IMR-90 (cell line): Measurements from ENCODE around the gene AFG1L. TPM values are rescaled to one million over a fixed set of nuclear protein-coding genes. Genes with fewer than 3 reads are reported as not detected.
A peak's percentile ranks its signal among the peaks of the same experiment; 100 is the strongest.

Experiments
- ATAC-seq: fragments of 200-7000 bp; cut with Tn5 transposase; 2 replicates; pipeline ENCODE4 v1.9.1; 2020; ENCODE audit warnings: low read depth, mild to moderate bottlenecking, moderate library complexity
- BruUV-seq: library from RNA; stranded (reverse); fragments of 400-500 nt; replicated peaks from 2 replicates; lab custom pipeline; 2021; lab: Mats Ljungman, UMichigan
- CTCF ChIA-PET: fragments of 300-600 bp; formaldehyde crosslinking; extraction: SDS; loops from one replicate; lab custom pipeline; 2021; ENCODE audit warnings: antibody characterized with exemption; lab: Yijun Ruan, JAX
- POLR2A ChIA-PET: fragments of 300-600 bp; sonication (Branson Sonifier 250); formaldehyde crosslinking; loops from one replicate; lab custom pipeline; 2022; ENCODE audit warnings: antibody characterized with exemption; ENCODE audit not compliant: unreplicated experiment; lab: Charles Lee
- DNase-seq: peaks from one replicate; pipeline ENCODE4 v3.0.0; 2013
- H2AFZ ChIP-seq: replicated peaks from 2 replicates; pipeline ENCODE3; 2013; ENCODE audit warnings: low read length, mild to moderate bottlenecking; ENCODE audit not compliant: poor library complexity
- H2AK5ac ChIP-seq: 2 replicates; pipeline ENCODE4 v1.6.1; 2013; ENCODE audit warnings: low read depth, low read length, inconsistent platforms
- H2AK9ac ChIP-seq: replicated peaks from 2 replicates; pipeline ENCODE3; 2013; ENCODE audit warnings: mild to moderate bottlenecking, low read depth, low read length, moderate library complexity; ENCODE audit not compliant: poor library complexity
- H2BK120ac ChIP-seq: 2 replicates; pipeline ENCODE4 v1.6.1; 2013; ENCODE audit warnings: low read depth, low read length, inconsistent platforms
- H2BK15ac ChIP-seq: 3 replicates; pipeline ENCODE4 v1.6.1; 2013; ENCODE audit warnings: low read depth, low read length, inconsistent platforms
- H2BK20ac ChIP-seq: 2 replicates; pipeline ENCODE4 v1.6.1; 2013; ENCODE audit warnings: low read depth, mild to moderate bottlenecking, inconsistent platforms, low read length, moderate library complexity
- H2BK5ac ChIP-seq: 2 replicates; pipeline ENCODE4 v1.6.1; 2013; ENCODE audit warnings: mild to moderate bottlenecking, low read depth, low read length, inconsistent platforms; ENCODE audit not compliant: poor library complexity, severe bottlenecking
- H3K14ac ChIP-seq: replicated peaks from 2 replicates; pipeline ENCODE4 v1.6.1; 2013; ENCODE audit warnings: low read depth, low read length, inconsistent platforms
- H3K18ac ChIP-seq: 2 replicates; pipeline ENCODE4 v1.6.1; 2013; ENCODE audit warnings: low read depth, low read length, control low read depth
- H3K23ac ChIP-seq: 2 replicates; pipeline ENCODE4 v1.6.1; 2013; ENCODE audit warnings: low read depth, low read length, inconsistent platforms
- H3K27ac ChIP-seq: 2 replicates; pipeline ENCODE4 v1.5.1; 2013; ENCODE audit warnings: mild to moderate bottlenecking, control low read depth, low read length; ENCODE audit not compliant: insufficient read depth
- H3K27me3 ChIP-seq: 2 replicates; pipeline ENCODE4 v1.6.1; 2013; ENCODE audit warnings: low read length; ENCODE audit not compliant: control insufficient read depth, insufficient read depth
- H3K36me3 ChIP-seq: 2 replicates; pipeline ENCODE4 v1.6.1; 2013; ENCODE audit warnings: low read length, mixed read lengths; ENCODE audit not compliant: control insufficient read depth, insufficient read depth
- H3K4ac ChIP-seq: 2 replicates; pipeline ENCODE4 v1.6.1; 2013; ENCODE audit warnings: low read depth, low read length, inconsistent platforms
- H3K4me1 ChIP-seq: 2 replicates; pipeline ENCODE4 v1.6.1; 2013; ENCODE audit warnings: low read length, mixed read lengths; ENCODE audit not compliant: control insufficient read depth, insufficient read depth
- H3K4me2 ChIP-seq: 2 replicates; pipeline ENCODE4 v1.6.1; 2013; ENCODE audit warnings: low read depth, mild to moderate bottlenecking, control low read depth, low read length, moderate library complexity
- H3K4me3 ChIP-seq: 2 replicates; pipeline ENCODE4 v1.5.1; 2013; ENCODE audit warnings: low read depth, mild to moderate bottlenecking, control low read depth, low read length, moderate library complexity; ENCODE audit not compliant: insufficient read depth
- H3K56ac ChIP-seq: 2 replicates; pipeline ENCODE4 v1.6.1; 2013; ENCODE audit warnings: low read length, inconsistent platforms; ENCODE audit not compliant: insufficient read depth; ENCODE audit errors: extremely low read depth
- H3K79me1 ChIP-seq, 2 experiments: 2 replicates each; pipeline ENCODE4 v1.6.1; 2013; ENCODE audit warnings: low read length in 2 of 2, inconsistent platforms in 1 of 2, low read depth in 1 of 2
- H3K9ac ChIP-seq: 2 replicates; pipeline ENCODE4 v1.6.1; 2013; ENCODE audit warnings: low read depth, low read length, control low read depth
- H3K9me1 ChIP-seq: 2 replicates; pipeline ENCODE4 v1.6.1; 2013; ENCODE audit warnings: low read length, inconsistent platforms; ENCODE audit not compliant: insufficient read depth
- H3K9me3 ChIP-seq: 2 replicates; pipeline ENCODE4 v1.6.1; 2013; ENCODE audit warnings: low read length; ENCODE audit not compliant: control insufficient read depth, insufficient read depth
- H4K20me1 ChIP-seq: 2 replicates; pipeline ENCODE4 v1.6.1; 2013; ENCODE audit warnings: low read length, inconsistent platforms; ENCODE audit not compliant: insufficient read depth
- H4K5ac ChIP-seq: 2 replicates; pipeline ENCODE4 v1.6.1; 2013; ENCODE audit warnings: mild to moderate bottlenecking, low read depth, low read length, control low read depth
- H4K8ac ChIP-seq, 2 experiments: 2 replicates each; pipeline ENCODE4 v1.6.1; 2013; ENCODE audit warnings: low read depth in 2 of 2, low read length in 2 of 2, control low read depth in 1 of 2, inconsistent platforms in 1 of 2
- H4K91ac ChIP-seq: 2 replicates; pipeline ENCODE4 v1.6.1; 2013; ENCODE audit warnings: low read depth, low read length, inconsistent platforms; ENCODE audit not compliant: insufficient read depth
- CHD1 ChIP-seq: IDR thresholded peaks from 2 replicates; pipeline ENCODE4 v1.6.1; 2012; ENCODE audit warnings: low read depth, low read length, improper control_type of control experiment
- ELK1 ChIP-seq: fragments of 150-350 bp; IDR thresholded peaks from 2 replicates; pipeline ENCODE4 v1.6.1; 2016; ENCODE audit warnings: low read depth, mild to moderate bottlenecking, low read length, moderate library complexity, borderline replicate concordance
- RCOR1 ChIP-seq: IDR thresholded peaks from 2 replicates; pipeline ENCODE4 v1.6.1; 2012; ENCODE audit warnings: mild to moderate bottlenecking, low read length, improper control_type of control experiment; ENCODE audit not compliant: insufficient replicate concordance
- SMC3 ChIP-seq: fragments of 150-350 bp; IDR thresholded peaks from 2 replicates; pipeline ENCODE4 v1.6.1; 2016; ENCODE audit warnings: low read depth, mild to moderate bottlenecking, antibody characterized with exemption, low read length, moderate library complexity
- WGBS, 2 experiments: methylation state at CpG; one replicate each; pipeline versions ENCODE4 v1.1.5 to v1.1.7; 2013; ENCODE audit warnings: missing lambda C conversion rate in 2 of 2; ENCODE audit not compliant: insufficient read length in 1 of 2; ENCODE audit errors: extremely low coverage in 2 of 2; 5-methylcytosine and 5-hydroxymethylcytosine counted together
- dilution Hi-C: fragments of 300-500 bp; cut with HindIII; formaldehyde crosslinking; loops from one replicate; pipeline ENCODE4 v1.14.3; 2018; ENCODE audit warnings: low sequenced_read_pairs; ENCODE audit not compliant: unreplicated experiment
- in situ Hi-C: fragments of 300-500 bp; cut with MboI; formaldehyde crosslinking; loops from 3 replicates; pipeline ENCODE4 v1.14.3; 2019; ENCODE audit warnings: low sequenced_read_pairs, inconsistent platforms, mixed read lengths
- intact Hi-C: fragments of 100-400 bp; cut with micrococcal nuclease; formaldehyde crosslinking; loops from 2 replicates; pipeline ENCODE4 v1.10.0; 2022
- polyA plus RNA-seq, 3 experiments: library from polyadenylated mRNA; depleted of rRNA; stranded (reverse); fragments of >200 nt; gene quantifications; 2 replicates each; pipeline ENCODE4 v1.2.3, GENCODE V29; 2012; ENCODE audit warnings: low replicate concordance in 1 of 3
- total RNA-seq: library from RNA; depleted of rRNA; stranded (reverse); fragments of >200 nt; gene quantifications from 2 replicates; pipeline ENCODE4 v1.2.3, GENCODE V29; 2012

The AFG1L gene
- total and polyA plus RNA-seq, 2 of the 4 experiments (the other 2 are of a cell fraction): 1.0 to 2.0 TPM

GRCh38 chr6:108295676-108296075, 822 bp downstream of the AFG1L start:
- Histone ChIP-seq H2AK9ac (peak overlapping the region; percentile 91), H2BK15ac (0 out of 3 replicates have a peak overlapping the region, but pooled peaks have one; percentile 94), H3K27me3 (no peaks in the 10 kb centered on the region), H3K79me1 (peaks cover 8 to 13% of the 10 kb centered on the region in 2 experiments), H3K4ac (peak overlapping the region; percentile 97), H2AK5ac (no peak overlapping the region), H4K8ac (peak overlapping the region; percentile 95 to 100), H4K20me1 (no peaks in the 10 kb centered on the region), H3K4me1 (no peaks in the 10 kb centered on the region), H3K14ac (peak overlapping the region; percentile 99), H3K18ac (no peak overlapping the region), H3K9me1 (no peaks in the 10 kb centered on the region), H3K56ac (peak overlapping the region; percentile 97; the same call in 1 of the 2 replicates), H3K23ac (peak overlapping the region; percentile 74; the same call in 1 of the 2 replicates), H2AFZ (peak overlapping the region; percentile 98), H2BK120ac (no peak overlapping the region), H4K5ac (peak overlapping the region; percentile 95), H3K4me3 (peak overlapping the region; percentile 75), H4K91ac (peak overlapping the region; percentile 98; the same call in 1 of the 2 replicates), H2BK5ac (no peak overlapping the region), H3K27ac (no peak overlapping the region), H3K9ac (peak overlapping the region; percentile 91), H3K4me2 (peak overlapping the region; percentile 92), H3K36me3 (no peaks in the 10 kb centered on the region), H3K9me3 (no peaks in the 10 kb centered on the region), H2BK20ac (no peak overlapping the region)
- DNase-seq: no peak
- BruUV-seq: TSS peak; percentile 56
- intact Hi-C loops (no loop called here), dilution Hi-C loops (no loop called here), in situ Hi-C loops (no loop called here)
- no CpG with 5 or more reads among the region's 7 CpGs for WGBS, 2 experiments
- ChIA-PET POLR2A (no interaction called here), CTCF (no interaction called here)
- no peak for ATAC-seq
- no peak for TF ChIP-seq ELK1
- no peak for TF ChIP-seq SMC3
- TF ChIP-seq CHD1: no peak
- TF ChIP-seq RCOR1: no peak
